NCI-H82 treated with DMSO at 0.1 percent for 48 hours (cell line): ENCODE results near the gene NPAS2.

Experiments
- DNase-seq: peaks from one replicate; lab custom pipeline; 2025; ENCODE audit not compliant: unreplicated experiment; lab: John Stamatoyannopoulos, UW

The NPAS2 gene

GRCh38 chr2:101004620-101005325 lies 184.8 kb downstream of the NPAS2 start:
- DNase-seq, result no peak

GRCh38 chr2:101006065-101006715 lies 186.3 kb downstream of the NPAS2 start:
- no peak for DNase-seq

- no peak for DNase-seq
These were observed 187.7 kb downstream of the NPAS2 start for GRCh38 chr2:101007415-101008345.

- DNase-seq, result no peak
These were observed 191.2 kb downstream of the NPAS2 start for GRCh38 chr2:101011152-101011551.

- no peak for DNase-seq
These were observed 192.2 kb downstream of the NPAS2 start for GRCh38 chr2:101012054-101012705.

- no peak for DNase-seq
These were observed 192.8 kb downstream of the NPAS2 start for GRCh38 chr2:101012706-101013181.

GRCh38 chr2:101014264-101014857 lies 194.4 kb downstream of the NPAS2 start:
- no peak for DNase-seq

GRCh38 chr2:101017371-101017770 lies 197.4 kb downstream of the NPAS2 start:
- no peak for DNase-seq

GRCh38 chr2:101018934-101019333 lies 199.0 kb downstream of the NPAS2 start:
- peak; percentile 1 for DNase-seq

GRCh38 chr2:101022221-101022620 lies 202.3 kb downstream of the NPAS2 start:
- DNase-seq, result no peak

- no peak for DNase-seq
These were observed 203.6 kb downstream of the NPAS2 start for GRCh38 chr2:101023327-101024107.

- no peak for DNase-seq
These were observed 205.6 kb downstream of the NPAS2 start for GRCh38 chr2:101025561-101025960.

- DNase-seq, result no peak
These were observed 206.3 kb downstream of the NPAS2 start for GRCh38 chr2:101026253-101026701.

GRCh38 chr2:101026923-101027469 lies 207.1 kb downstream of the NPAS2 start:
- no peak for DNase-seq

GRCh38 chr2:101027852-101028251 lies 207.9 kb downstream of the NPAS2 start:
- DNase-seq, result no peak

- no peak for DNase-seq
These were observed 211.1 kb downstream of the NPAS2 start for GRCh38 chr2:101030866-101031554.

- no peak for DNase-seq
These were observed 212.3 kb downstream of the NPAS2 start for GRCh38 chr2:101032084-101032776.

GRCh38 chr2:101036562-101036961 lies 216.6 kb downstream of the NPAS2 start:
- no peak for DNase-seq
